ENCODE measurements around the gene PRKD1. TPM values are rescaled to one million over a fixed set of nuclear protein-coding genes. Genes with fewer than 3 reads are reported as not detected.

The PRKD1 gene
- total and polyA plus RNA-seq, 2 of the 13 experiments (the other 11 are each of a cell fraction or from before 2014, with no cell fraction given), result 0.22 to 1.3 TPM

DNA sequence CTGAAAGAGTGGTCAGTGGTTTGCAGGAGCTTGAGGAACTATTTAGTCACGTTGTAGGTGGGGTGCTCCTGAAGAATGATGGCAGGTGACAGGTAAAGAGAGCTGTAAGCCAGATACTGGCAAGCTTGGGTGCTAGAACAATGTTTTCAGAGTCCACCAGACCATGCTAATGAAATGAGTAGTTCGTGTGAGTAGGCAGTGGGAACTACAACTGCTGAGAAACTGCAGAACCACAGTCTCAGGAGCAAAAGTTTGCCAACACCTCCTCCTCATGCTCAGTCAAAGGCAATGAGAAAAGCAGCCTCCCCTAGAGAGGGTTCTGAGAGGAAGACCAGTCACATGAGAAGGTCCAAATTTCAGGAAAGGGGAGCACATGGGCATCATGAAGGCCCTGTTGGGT is 91.3 kb downstream of the PRKD1 start (continued):
- TF ChIP-seq MYC (CRISPR knock-in tag; IDR thresholded peaks at IDR 0.05; ENCODE audit: borderline replicate concordance) (no peak), MIER2 (CRISPR knock-in tag; IDR thresholded peaks at IDR 0.05) (no peak), ZNF678 (CRISPR knock-in tag; IDR thresholded peaks at IDR 0.05) (no peak), ZNF780A (CRISPR knock-in tag; IDR thresholded peaks at IDR 0.05) (no peak), PPARG (CRISPR knock-in tag; conservative IDR thresholded peaks at IDR 0.05) (no peak)

DNA sequence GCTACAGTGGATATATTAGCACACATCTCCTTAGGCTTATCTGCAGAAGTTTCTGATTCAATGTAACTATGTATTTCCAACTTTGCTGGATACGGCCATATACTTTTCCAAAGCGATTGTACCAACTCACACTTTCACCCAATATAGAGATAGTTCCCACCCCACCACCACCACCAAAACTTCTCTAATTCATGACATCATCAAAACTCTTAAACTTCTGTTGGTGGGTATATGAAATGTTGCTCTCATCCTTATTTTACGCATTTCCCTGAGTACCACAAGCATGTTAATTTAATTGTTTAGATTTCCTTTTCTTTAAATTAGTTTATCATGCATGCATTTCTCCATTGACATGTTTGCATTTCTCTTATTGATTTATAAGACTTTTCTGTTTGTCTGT is 95.6 kb downstream of the PRKD1 start:
- ATAC-seq (no peak), DNase-seq (ENCODE audit: low spot score) (no peak), FAIRE-seq (no peak)
- BruUV-seq (replicated peaks), result no TSS peak
- no peaks in the 10 kb centered on the region for H3K36me3 ChIP-seq (replicated peaks in 1 of 2; ENCODE audit: control insufficient read depth in 1 of 2, insufficient read depth in 2 of 2, low read length in 2 of 2)
- WGBS (ENCODE audit: low lambda C conversion rate), result 60% methylated on average over 3 of the region's 3 CpGs
- in situ Hi-C loops (cut with HindIII; ENCODE audit: extremely low pct_ligation_motif_present, low pct_unique_long_range_greater_than_20kb), result no loop called here
- no peak overlapping the region for H3K9ac ChIP-seq (ENCODE audit: insufficient read depth, low read depth, low read length)
- no peaks in the 10 kb centered on the region for H3K27me3 ChIP-seq (ENCODE audit: control insufficient read depth in 1 of 2, insufficient read depth in 2 of 2, low read length in 2 of 2)
- peaks cover 97% of the 10 kb centered on the region for H3K9me3 ChIP-seq (ENCODE audit: low read length)
- CTCF ChIA-PET (ENCODE audit: low intra/inter-chr PET ratio, low total read pairs), result no interaction called here
- intact Hi-C loops (cut with micrococcal nuclease; ENCODE audit: unreplicated experiment), result no loop called here
- H3K27ac ChIP-seq (ENCODE audit: extremely low read length, insufficient read depth, low read length), result no peak overlapping the region
- H3K79me2 ChIP-seq (ENCODE audit: insufficient read depth, low read length), result no peaks in the 10 kb centered on the region
- H4K20me1 ChIP-seq (ENCODE audit: insufficient read depth, low read length), result no peaks in the 10 kb centered on the region
- no peak overlapping the region for H2AFZ ChIP-seq (ENCODE audit: low read length)
- no peaks in the 10 kb centered on the region for H3K4me1 ChIP-seq (ENCODE audit: insufficient read depth, low read length)
- TF ChIP-seq MEIS2 (CRISPR knock-in tag; IDR thresholded peaks at IDR 0.05), result no peak
- peak; percentile 97 for TF ChIP-seq ATF7 (IDR thresholded peaks at IDR 0.05)
- no peak for TF ChIP-seq ATF7 (CRISPR knock-in tag; IDR thresholded peaks at IDR 0.05)
- TF ChIP-seq CREB1 (IDR thresholded peaks at IDR 0.05), result peak; percentile 73
- no peak for TF ChIP-seq CREB1 (CRISPR knock-in tag; IDR thresholded peaks at IDR 0.05)
- H3K4me2 ChIP-seq (ENCODE audit: low read depth, low read length), result no peak overlapping the region
- H3K4me3 ChIP-seq (replicated peaks in 1 of 3; ENCODE audit: insufficient read depth in 1 of 3, low read depth in 2 of 3, low read length in 3 of 3), result no peak overlapping the region
- POLR2A ChIA-PET, result no interaction called here

DNA sequence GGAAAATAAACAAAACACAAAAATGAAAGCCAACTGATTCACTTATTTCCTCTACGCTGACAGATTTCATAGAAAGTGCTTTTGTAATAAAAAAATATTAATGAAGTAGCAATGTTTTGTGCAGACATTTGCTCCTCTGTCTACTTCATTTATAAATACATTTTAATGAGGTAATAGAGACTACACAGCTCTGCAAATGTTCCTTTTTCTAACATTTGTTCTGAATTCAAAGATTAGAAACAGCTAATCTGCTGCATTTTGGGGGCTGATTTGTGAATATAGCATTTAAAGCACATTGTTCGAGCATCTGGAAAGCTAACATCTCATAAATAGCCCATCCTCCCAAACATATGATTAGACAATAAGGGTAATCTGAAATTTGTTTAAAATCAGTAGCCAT is 97.8 kb downstream of the PRKD1 start:
- intact Hi-C loops (cut with micrococcal nuclease; ENCODE audit: unreplicated experiment), result no loop called here
- BruUV-seq (replicated peaks), result no TSS peak
- TF ChIP-seq, protein P1, sequence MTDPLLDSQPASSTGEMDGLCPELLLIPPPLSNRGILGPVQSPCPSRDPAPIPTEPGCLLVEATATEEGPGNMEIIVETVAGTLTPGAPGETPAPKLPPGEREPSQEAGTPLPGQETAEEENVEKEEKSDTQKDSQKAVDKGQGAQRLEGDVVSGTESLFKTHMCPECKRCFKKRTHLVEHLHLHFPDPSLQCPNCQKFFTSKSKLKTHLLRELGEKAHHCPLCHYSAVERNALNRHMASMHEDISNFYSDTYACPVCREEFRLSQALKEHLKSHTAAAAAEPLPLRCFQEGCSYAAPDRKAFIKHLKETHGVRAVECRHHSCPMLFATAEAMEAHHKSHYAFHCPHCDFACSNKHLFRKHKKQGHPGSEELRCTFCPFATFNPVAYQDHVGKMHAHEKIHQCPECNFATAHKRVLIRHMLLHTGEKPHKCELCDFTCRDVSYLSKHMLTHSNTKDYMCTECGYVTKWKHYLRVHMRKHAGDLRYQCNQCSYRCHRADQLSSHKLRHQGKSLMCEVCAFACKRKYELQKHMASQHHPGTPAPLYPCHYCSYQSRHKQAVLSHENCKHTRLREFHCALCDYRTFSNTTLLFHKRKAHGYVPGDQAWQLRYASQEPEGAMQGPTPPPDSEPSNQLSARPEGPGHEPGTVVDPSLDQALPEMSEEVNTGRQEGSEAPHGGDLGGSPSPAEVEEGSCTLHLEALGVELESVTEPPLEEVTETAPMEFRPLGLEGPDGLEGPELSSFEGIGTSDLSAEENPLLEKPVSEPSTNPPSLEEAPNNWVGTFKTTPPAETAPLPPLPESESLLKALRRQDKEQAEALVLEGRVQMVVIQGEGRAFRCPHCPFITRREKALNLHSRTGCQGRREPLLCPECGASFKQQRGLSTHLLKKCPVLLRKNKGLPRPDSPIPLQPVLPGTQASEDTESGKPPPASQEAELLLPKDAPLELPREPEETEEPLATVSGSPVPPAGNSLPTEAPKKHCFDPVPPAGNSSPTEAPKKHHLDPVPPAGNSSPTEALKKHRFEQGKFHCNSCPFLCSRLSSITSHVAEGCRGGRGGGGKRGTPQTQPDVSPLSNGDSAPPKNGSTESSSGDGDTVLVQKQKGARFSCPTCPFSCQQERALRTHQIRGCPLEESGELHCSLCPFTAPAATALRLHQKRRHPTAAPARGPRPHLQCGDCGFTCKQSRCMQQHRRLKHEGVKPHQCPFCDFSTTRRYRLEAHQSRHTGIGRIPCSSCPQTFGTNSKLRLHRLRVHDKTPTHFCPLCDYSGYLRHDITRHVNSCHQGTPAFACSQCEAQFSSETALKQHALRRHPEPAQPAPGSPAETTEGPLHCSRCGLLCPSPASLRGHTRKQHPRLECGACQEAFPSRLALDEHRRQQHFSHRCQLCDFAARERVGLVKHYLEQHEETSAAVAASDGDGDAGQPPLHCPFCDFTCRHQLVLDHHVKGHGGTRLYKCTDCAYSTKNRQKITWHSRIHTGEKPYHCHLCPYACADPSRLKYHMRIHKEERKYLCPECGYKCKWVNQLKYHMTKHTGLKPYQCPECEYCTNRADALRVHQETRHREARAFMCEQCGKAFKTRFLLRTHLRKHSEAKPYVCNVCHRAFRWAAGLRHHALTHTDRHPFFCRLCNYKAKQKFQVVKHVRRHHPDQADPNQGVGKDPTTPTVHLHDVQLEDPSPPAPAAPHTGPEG (CRISPR knock-in tag; IDR thresholded peaks at IDR 0.05), result no peak
- no peak for TF ChIP-seq NCOA2 (CRISPR knock-in tag; IDR thresholded peaks at IDR 0.05)
- TF ChIP-seq, protein P2, sequence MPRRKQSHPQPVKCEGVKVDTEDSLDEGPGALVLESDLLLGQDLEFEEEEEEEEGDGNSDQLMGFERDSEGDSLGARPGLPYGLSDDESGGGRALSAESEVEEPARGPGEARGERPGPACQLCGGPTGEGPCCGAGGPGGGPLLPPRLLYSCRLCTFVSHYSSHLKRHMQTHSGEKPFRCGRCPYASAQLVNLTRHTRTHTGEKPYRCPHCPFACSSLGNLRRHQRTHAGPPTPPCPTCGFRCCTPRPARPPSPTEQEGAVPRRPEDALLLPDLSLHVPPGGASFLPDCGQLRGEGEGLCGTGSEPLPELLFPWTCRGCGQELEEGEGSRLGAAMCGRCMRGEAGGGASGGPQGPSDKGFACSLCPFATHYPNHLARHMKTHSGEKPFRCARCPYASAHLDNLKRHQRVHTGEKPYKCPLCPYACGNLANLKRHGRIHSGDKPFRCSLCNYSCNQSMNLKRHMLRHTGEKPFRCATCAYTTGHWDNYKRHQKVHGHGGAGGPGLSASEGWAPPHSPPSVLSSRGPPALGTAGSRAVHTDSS (CRISPR knock-in tag; conservative IDR thresholded peaks at IDR 0.05), result no peak

More for the DNA sequence above, 97.8 kb downstream of the PRKD1 start:
- no peaks in the 10 kb centered on the region for H3K79me2 ChIP-seq (ENCODE audit: insufficient read depth, low read length)
- H3K9ac ChIP-seq (ENCODE audit: insufficient read depth, low read depth, low read length), result no peak overlapping the region
- no peaks in the 10 kb centered on the region for H3K36me3 ChIP-seq (replicated peaks in 1 of 2; ENCODE audit: control insufficient read depth in 1 of 2, insufficient read depth in 2 of 2, low read length in 2 of 2)
- no peak for DNase-seq (ENCODE audit: low spot score)
- peaks cover 90% of the 10 kb centered on the region for H3K9me3 ChIP-seq (ENCODE audit: low read length)
- ATAC-seq, result no peak
- H3K4me2 ChIP-seq (ENCODE audit: low read depth, low read length), result no peak overlapping the region
- no peak overlapping the region for H3K4me3 ChIP-seq (replicated peaks in 1 of 3; ENCODE audit: insufficient read depth in 1 of 3, low read depth in 2 of 3, low read length in 3 of 3)
- in situ Hi-C loops (cut with HindIII; ENCODE audit: extremely low pct_ligation_motif_present, low pct_unique_long_range_greater_than_20kb), result no loop called here
- H3K27ac ChIP-seq (ENCODE audit: extremely low read length, insufficient read depth, low read length), result no peak overlapping the region
- H4K20me1 ChIP-seq (ENCODE audit: insufficient read depth, low read length), result no peaks in the 10 kb centered on the region
- no peak for FAIRE-seq
- no peak overlapping the region for H2AFZ ChIP-seq (ENCODE audit: low read length)
- CTCF ChIA-PET (ENCODE audit: low intra/inter-chr PET ratio, low total read pairs), result no interaction called here
- POLR2A ChIA-PET, result no interaction called here
- H3K27me3 ChIP-seq (ENCODE audit: control insufficient read depth in 1 of 2, insufficient read depth in 2 of 2, low read length in 2 of 2), result no peaks in the 10 kb centered on the region
- 3% methylated on average over 2 of the region's 2 CpGs for WGBS (ENCODE audit: low lambda C conversion rate)
- no peaks in the 10 kb centered on the region for H3K4me1 ChIP-seq (ENCODE audit: insufficient read depth, low read length)

Data from HepG2 (cell line).